Measurements from ENCODE around the gene SPINDOC. TPM values are rescaled to one million over a fixed set of nuclear protein-coding genes. Genes with fewer than 3 reads are reported as not detected.

Gene SPINDOC
- total RNA-seq, 2 donors from 2014 or later: 96.1 to 103 TPM

GRCh38 chr11:63871962-63872799 lies 58.9 kb downstream of the SPINDOC start:
- Histone ChIP-seq H3K9ac (ENCODE audit: extremely low read depth, low read length, poor library complexity, severe bottlenecking) (no peak overlapping the region), H3K27ac (ENCODE audit: low read depth, low read length) (no peak overlapping the region), H3K4me1 (ENCODE audit: control insufficient read depth, insufficient read depth, low read length) (peaks cover 1% of the 10 kb centered on the region), H3K4me3 (ENCODE audit: low read length) (no peak overlapping the region), H3K36me3 (ENCODE audit: control insufficient read depth, insufficient read depth, low read length) (peaks cover 5% of the 10 kb centered on the region), H3K9me3 (ENCODE audit: control insufficient read depth, low read length) (no peaks in the 10 kb centered on the region), H3K27me3 (ENCODE audit: control insufficient read depth, insufficient read depth, low read length, poor library complexity, severe bottlenecking) (no peaks in the 10 kb centered on the region)
- H3K4me3 Mint-ChIP-seq: no peak overlapping the region
- no peak overlapping the region for H3K27ac Mint-ChIP-seq
- H3K9me3 Mint-ChIP-seq: no peaks in the 10 kb centered on the region
- peak; percentile 84 for DNase-seq
- no peaks in the 10 kb centered on the region for H3K27me3 Mint-ChIP-seq (ENCODE audit: insufficient read depth)
- 55 to 72% methylated on average over 7 to 11 of the region's 11 CpGs for WGBS, 2 experiments (ENCODE audit: insufficient coverage in 1 of 2, insufficient read length in 1 of 2)
- peaks cover 42% of the 10 kb centered on the region for H3K4me1 Mint-ChIP-seq
- TF ChIP-seq, protein P1, sequence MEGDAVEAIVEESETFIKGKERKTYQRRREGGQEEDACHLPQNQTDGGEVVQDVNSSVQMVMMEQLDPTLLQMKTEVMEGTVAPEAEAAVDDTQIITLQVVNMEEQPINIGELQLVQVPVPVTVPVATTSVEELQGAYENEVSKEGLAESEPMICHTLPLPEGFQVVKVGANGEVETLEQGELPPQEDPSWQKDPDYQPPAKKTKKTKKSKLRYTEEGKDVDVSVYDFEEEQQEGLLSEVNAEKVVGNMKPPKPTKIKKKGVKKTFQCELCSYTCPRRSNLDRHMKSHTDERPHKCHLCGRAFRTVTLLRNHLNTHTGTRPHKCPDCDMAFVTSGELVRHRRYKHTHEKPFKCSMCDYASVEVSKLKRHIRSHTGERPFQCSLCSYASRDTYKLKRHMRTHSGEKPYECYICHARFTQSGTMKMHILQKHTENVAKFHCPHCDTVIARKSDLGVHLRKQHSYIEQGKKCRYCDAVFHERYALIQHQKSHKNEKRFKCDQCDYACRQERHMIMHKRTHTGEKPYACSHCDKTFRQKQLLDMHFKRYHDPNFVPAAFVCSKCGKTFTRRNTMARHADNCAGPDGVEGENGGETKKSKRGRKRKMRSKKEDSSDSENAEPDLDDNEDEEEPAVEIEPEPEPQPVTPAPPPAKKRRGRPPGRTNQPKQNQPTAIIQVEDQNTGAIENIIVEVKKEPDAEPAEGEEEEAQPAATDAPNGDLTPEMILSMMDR (conservative IDR thresholded peaks at IDR 0.05): peak; percentile 53
- H3K36me3 Mint-ChIP-seq (ENCODE audit: low read depth): peaks cover 11% of the 10 kb centered on the region

DNA sequence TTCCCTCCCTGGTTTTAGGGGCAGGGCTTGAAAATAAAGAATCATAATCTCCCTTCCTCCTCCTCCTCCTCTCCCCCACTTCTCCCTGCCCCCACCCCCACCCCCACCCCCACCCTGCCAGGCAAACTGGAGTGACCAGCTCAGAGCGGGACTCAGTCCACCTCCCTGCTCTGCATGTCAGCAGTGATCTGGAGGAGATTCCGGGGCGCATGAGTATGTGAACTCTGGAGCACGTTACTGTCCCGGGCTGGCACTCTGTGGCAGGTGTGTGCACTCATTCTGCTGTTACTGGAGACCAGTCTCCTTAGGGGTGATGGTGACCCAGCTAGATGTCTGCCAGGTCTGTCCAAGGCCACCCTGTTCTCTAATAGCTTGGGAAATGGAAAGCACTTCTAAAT lies 59.5 kb downstream of the SPINDOC start:
- Mint-ChIP-seq H3K36me3 (ENCODE audit: low read depth) (peaks cover 9% of the 10 kb centered on the region), H3K27ac (no peak overlapping the region), H3K27me3 (ENCODE audit: insufficient read depth) (no peaks in the 10 kb centered on the region), H3K4me3 (no peak overlapping the region), H3K4me1 (peaks cover 37% of the 10 kb centered on the region), H3K9me3 (no peaks in the 10 kb centered on the region)
- H3K9ac ChIP-seq (ENCODE audit: extremely low read depth, low read length, poor library complexity, severe bottlenecking): no peak overlapping the region
- no peaks in the 10 kb centered on the region for H3K9me3 ChIP-seq (ENCODE audit: control insufficient read depth, low read length)
- TF ChIP-seq, protein P1 (conservative IDR thresholded peaks at IDR 0.05): no peak
- no peak overlapping the region for H3K4me3 ChIP-seq (ENCODE audit: low read length)
- H3K27me3 ChIP-seq (ENCODE audit: control insufficient read depth, insufficient read depth, low read length, poor library complexity, severe bottlenecking): no peaks in the 10 kb centered on the region
- H3K4me1 ChIP-seq (ENCODE audit: control insufficient read depth, insufficient read depth, low read length): no peaks in the 10 kb centered on the region
- 91 to 94% methylated on average over 4 to 5 of the region's 5 CpGs for WGBS, 2 experiments (ENCODE audit: insufficient coverage in 1 of 2, insufficient read length in 1 of 2)
- H3K27ac ChIP-seq (ENCODE audit: low read depth, low read length): no peak overlapping the region
- DNase-seq: no peak
- peaks cover 5% of the 10 kb centered on the region for H3K36me3 ChIP-seq (ENCODE audit: control insufficient read depth, insufficient read depth, low read length)

- Histone ChIP-seq H3K4me1 (ENCODE audit: control insufficient read depth, insufficient read depth, low read length) (no peaks in the 10 kb centered on the region), H3K4me3 (ENCODE audit: low read length) (no peak overlapping the region), H3K36me3 (ENCODE audit: control insufficient read depth, insufficient read depth, low read length) (peaks cover 5% of the 10 kb centered on the region), H3K27me3 (ENCODE audit: control insufficient read depth, insufficient read depth, low read length, poor library complexity, severe bottlenecking) (no peaks in the 10 kb centered on the region), H3K27ac (ENCODE audit: low read depth, low read length) (no peak overlapping the region), H3K9ac (ENCODE audit: extremely low read depth, low read length, poor library complexity, severe bottlenecking) (no peak overlapping the region), H3K9me3 (ENCODE audit: control insufficient read depth, low read length) (no peaks in the 10 kb centered on the region)
- Mint-ChIP-seq H3K27me3 (ENCODE audit: insufficient read depth) (no peaks in the 10 kb centered on the region), H3K27ac (no peak overlapping the region), H3K4me1 (peaks cover 34% of the 10 kb centered on the region), H3K36me3 (ENCODE audit: low read depth) (peaks cover 12% of the 10 kb centered on the region), H3K4me3 (no peak overlapping the region), H3K9me3 (no peaks in the 10 kb centered on the region)
- TF ChIP-seq, protein P1 (conservative IDR thresholded peaks at IDR 0.05): no peak
- no peak for DNase-seq
- WGBS, 2 experiments (ENCODE audit: insufficient coverage in 1 of 2, insufficient read length in 1 of 2): 96% methylated on average over 5 of the region's 5 CpGs
Observed at GRCh38 chr11:63873311-63873710, 60.1 kb downstream of the SPINDOC start.
